Islet precursor cell (in vitro differentiated cells): ENCODE measurements around the gene IL1A.

Experiments used
- DNase-seq: peaks from one replicate; pipeline ENCODE4 v3.0.0-alpha.2; 2018

The IL1A gene

DNA sequence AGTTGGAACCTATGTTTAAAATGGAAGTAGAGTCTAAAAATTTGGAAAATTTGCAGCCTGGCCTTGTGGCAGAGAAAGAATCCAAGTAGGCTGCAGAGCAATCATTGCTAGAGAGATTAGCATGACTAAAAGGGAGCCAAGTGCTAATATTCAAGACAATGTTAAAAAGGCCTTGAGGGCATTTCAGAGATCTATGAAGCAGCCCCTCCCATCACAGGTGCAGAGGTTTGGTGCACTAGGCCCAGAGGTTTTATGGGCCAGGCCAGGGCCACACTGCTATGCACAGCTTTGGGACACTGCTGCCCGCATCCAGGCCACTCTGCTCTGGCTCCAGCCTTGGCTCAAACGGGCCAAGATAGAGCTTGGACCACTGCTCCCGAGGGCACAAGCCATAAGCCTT lies 6.7 kb upstream of the IL1A start:
- DNase-seq: no peak

DNA sequence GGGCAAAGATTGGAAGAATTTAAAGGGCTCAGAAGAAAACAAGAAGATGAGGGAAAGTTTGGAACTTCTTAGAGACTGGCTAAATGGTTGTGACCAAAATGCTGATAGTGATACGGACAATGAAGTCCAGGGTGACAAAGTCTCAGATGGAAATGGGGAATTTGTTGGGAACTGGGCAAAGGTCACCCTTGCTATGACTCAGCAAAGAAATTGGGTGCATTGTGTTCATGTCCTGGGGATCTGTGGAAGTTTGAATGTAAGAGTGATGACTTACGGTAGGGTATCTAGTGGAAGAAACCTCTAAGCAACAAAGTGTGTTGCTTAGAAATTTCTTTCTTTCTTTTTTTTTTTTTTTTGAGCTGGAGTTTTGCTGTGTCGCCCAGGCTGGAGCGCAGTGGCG lies 6.0 kb upstream of the IL1A start:
- no peak for DNase-seq

GRCh38 chr2:112789186-112789585 lies 4.9 kb upstream of the IL1A start:
- DNase-seq: no peak

- no peak for DNase-seq
Measured at GRCh38 chr2:112788653-112789052, 4.4 kb upstream of the IL1A start.

GRCh38 chr2:112787729-112788393 lies 3.6 kb upstream of the IL1A start:
- no peak for DNase-seq

DNA sequence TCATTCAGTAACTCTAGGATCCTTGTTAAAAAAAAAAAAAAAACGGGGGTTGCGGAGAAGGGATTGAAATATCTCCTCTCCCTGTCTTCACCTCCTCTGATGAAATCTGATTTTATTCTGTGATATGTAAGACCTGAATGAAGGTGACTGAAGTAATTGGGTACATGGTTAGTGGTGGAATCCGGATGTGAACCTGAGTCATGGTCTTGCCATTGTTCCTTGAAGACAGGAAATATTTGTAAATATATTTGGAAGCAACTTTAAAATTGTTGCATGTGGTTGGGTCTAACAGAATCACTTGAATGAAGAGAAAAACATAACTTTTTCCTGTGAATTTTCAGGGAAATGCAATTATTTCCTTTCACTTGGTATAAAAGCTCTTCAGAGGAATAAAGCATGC lies 3.0 kb upstream of the IL1A start:
- DNase-seq: no peak

- no peak for DNase-seq
Measured at GRCh38 chr2:112783187-112783714, 1.0 kb downstream of the IL1A start.

GRCh38 chr2:112782234-112782799 lies 2.0 kb downstream of the IL1A start:
- DNase-seq: no peak

DNA sequence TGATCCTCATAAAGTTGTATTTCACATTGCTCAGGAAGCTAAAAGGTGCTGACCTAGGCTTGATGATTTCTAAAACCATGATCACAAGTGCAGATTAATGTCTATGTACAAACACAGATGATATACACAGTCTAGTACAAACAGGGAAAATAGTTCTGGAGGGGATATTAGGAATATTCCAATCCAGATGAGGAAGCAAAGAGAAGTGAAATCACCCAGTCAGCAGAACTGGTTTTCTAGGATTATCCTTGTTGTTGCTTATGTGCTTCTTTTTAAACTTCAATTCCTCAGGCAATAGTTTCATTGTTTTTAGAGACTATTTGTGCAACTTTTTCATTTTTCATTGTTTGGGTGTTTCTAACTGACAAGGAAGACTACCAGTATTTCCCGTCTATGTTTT lies 4.7 kb downstream of the IL1A start:
- DNase-seq: no peak

GRCh38 chr2:112777036-112777435 lies 7.3 kb downstream of the IL1A start:
- no peak for DNase-seq

DNA sequence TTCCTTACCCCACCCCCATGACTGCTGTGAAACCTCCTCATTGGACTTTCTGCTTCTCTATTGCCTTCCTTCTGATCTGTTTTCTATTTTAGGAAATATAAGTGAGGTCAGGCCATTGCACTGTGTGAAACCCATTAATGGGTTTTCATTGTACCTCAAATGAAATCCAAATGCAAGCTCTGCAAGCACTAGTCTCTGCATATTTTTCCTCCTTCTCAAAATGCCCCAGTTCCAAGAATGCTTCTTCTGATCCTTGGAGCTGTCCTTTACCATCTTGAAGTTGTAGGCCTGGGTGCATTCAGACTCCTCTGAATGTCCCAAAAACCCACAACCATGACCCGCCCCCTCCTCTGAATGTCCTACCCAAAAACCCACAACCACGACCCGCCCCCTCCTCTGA lies 8.2 kb downstream of the IL1A start:
- DNase-seq: no peak

GRCh38 chr2:112774536-112775285 lies 9.6 kb downstream of the IL1A start:
- no peak for DNase-seq

DNA sequence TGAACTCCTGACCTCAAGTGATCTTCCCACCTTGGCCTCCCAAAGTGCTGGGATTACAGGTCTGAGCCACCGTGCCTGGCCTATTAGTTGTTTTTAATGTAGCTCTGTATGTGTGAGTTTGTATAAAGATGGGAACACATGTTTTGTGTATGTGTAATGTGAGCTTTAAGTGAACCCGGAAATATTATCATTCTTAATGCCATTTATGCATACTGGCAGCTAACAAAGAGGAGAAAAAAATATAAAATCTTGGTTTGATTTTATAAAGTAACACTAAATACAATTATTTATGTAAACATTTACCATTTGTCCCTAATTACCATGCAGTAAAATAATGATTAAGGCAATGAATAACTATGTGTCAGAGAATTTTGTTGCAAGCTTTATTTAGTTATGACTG lies 10.7 kb downstream of the IL1A start:
- no peak for DNase-seq

DNA sequence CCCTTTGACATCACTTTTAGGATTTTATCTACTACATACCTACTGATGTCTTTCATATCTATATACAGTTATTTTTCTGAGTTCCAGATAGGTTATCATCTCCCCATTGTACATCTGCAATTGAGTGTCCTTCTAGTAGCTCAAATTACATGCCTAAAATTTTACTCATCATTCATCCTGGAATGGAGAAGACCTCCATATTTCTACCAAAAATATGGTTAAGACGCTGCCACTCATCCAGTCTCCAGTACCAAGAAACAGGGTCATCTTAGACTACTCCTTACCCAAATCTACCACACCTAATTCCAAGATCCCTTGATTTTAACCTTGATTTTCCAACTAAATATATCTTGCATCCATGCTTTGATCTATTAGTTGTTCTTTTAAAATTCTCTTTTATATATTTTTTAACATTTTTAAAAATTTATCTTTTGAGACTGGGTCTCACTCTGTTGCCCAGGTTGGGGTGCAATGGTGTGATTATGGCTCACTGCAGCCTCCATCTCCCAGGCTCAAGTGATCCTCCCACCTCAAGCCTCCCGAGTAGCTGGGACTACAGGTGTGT lies 11.3 kb downstream of the IL1A start:
- no peak for DNase-seq

GRCh38 chr2:112772322-112772721 lies 12.0 kb downstream of the IL1A start:
- DNase-seq: no peak

- DNase-seq: no peak
Measured at GRCh38 chr2:112768432-112768831, 15.9 kb downstream of the IL1A start.

- no peak for DNase-seq
Measured at GRCh38 chr2:112767693-112768330, 16.5 kb downstream of the IL1A start.

DNA sequence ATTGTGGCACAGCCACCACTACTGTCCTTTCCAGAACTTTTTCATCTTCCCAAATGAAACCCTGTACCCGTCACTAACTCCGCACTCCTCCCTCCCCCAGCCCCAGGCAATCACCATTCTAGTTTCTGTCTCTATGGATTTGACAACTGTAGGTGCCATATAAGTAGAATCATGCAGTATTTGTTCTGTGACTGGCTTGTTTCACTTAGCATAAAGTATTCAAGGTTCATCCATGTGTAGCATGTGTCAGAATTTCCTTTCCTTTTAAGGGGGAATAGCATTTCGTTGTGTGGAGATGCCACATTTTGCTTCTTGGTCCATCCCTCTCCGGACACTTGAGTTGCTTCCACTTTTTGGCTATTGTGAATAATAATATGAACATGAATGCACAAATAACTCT lies 19.0 kb downstream of the IL1A start:
- no peak for DNase-seq

- DNase-seq: peak; percentile 99
Measured at GRCh38 chr2:112764071-112765044, 19.9 kb downstream of the IL1A start, which contains the start of gene CKAP2L. TSS of gene CKAP2L (minus strand) at chr2:112764609. CDS start at chr2:112764598, 11 bp downstream.

- DNase-seq: no peak
Measured at GRCh38 chr2:112762276-112762675, 22.0 kb downstream of the IL1A start.

- no peak for DNase-seq
Measured at GRCh38 chr2:112760149-112760548, 24.1 kb downstream of the IL1A start.

GRCh38 chr2:112758711-112759110 lies 25.6 kb downstream of the IL1A start:
- DNase-seq: no peak
